ENCODE measurements around the gene MYO1H.
"Not testable (repeated sequence)": the region's sequence is repeated elsewhere in the genome, so short reads cannot be mapped to it uniquely, and the experiment has no call there.

MYO1H gene

GRCh38 chr12:109347589-109347988, at the start of gene MYO1H:
Gene MYO1H, plus strand, starts transcription at chr12:109347900. Its CDS starts 61 bp downstream, at chr12:109347961.
- DNase-seq, result no peak

GRCh38 chr12:109299849-109300248, 47.9 kb upstream of the MYO1H start:
- no peak for DNase-seq

- no peak for DNase-seq
These were observed 46.0 kb upstream of the MYO1H start for GRCh38 chr12:109301643-109302168.

GRCh38 chr12:109302358-109302757, 45.3 kb upstream of the MYO1H start:
- no peak for DNase-seq

- no peak for DNase-seq
These were observed 44.9 kb upstream of the MYO1H start for GRCh38 chr12:109302770-109303169.

GRCh38 chr12:109304485-109304884, 43.2 kb upstream of the MYO1H start:
- DNase-seq, result no peak

GRCh38 chr12:109305547-109305946, 42.2 kb upstream of the MYO1H start:
- DNase-seq, result no peak

- no peak for DNase-seq
These were observed 40.6 kb upstream of the MYO1H start for GRCh38 chr12:109307051-109307450.

GRCh38 chr12:109308534-109309380, 38.9 kb upstream of the MYO1H start, which contains the start of gene FOXN4:
Gene FOXN4, minus strand, starts transcription at chr12:109309284. Its CDS starts 963 bp downstream, at chr12:109308321.
- DNase-seq, result no peak

GRCh38 chr12:109309381-109310246, 38.1 kb upstream of the MYO1H start:
- no peak for DNase-seq

- no peak for DNase-seq
These were observed 37.2 kb upstream of the MYO1H start for GRCh38 chr12:109310247-109311125.

GRCh38 chr12:109321294-109321693, 26.4 kb upstream of the MYO1H start:
- DNase-seq, result not testable (repeated sequence)

GRCh38 chr12:109329003-109329402, 18.7 kb upstream of the MYO1H start:
- DNase-seq, result no peak

GRCh38 chr12:109329686-109330085, 18.0 kb upstream of the MYO1H start:
- no peak for DNase-seq

- DNase-seq, result no peak
These were observed 17.1 kb upstream of the MYO1H start for GRCh38 chr12:109330282-109331230.

GRCh38 chr12:109331301-109331952, 16.3 kb upstream of the MYO1H start:
- no peak for DNase-seq

GRCh38 chr12:109334887-109335286, 12.8 kb upstream of the MYO1H start:
- DNase-seq, result no peak

GRCh38 chr12:109336593-109336992, 11.1 kb upstream of the MYO1H start:
- DNase-seq, result no peak

- no peak for DNase-seq
These were observed 4.0 kb upstream of the MYO1H start for GRCh38 chr12:109343677-109344076.

GRCh38 chr12:109345428-109345827, 2.3 kb upstream of the MYO1H start:
- DNase-seq, result no peak

GRCh38 chr12:109346920-109347319, 780 bp upstream of the MYO1H start:
- DNase-seq, result no peak
